PC-3 (cell line): Measurements from ENCODE around the gene TRIP12.

ENCODE experiments used
- EZH2 ChIP-seq: fragments of 300-600 bp; sonication (generic); IDR thresholded peaks from one replicate; pipeline ENCODE4 v1.6.1; 2017; ENCODE audit warnings: antibody characterized with exemption, mild to moderate bottlenecking, low read length; ENCODE audit not compliant: unreplicated experiment
- EZH2phosphoT487 ChIP-seq: fragments of 300-600 bp; sonication (generic); IDR thresholded peaks from 2 replicates; pipeline ENCODE4 v1.6.1; 2018; ENCODE audit warnings: mild to moderate bottlenecking, antibody characterized with exemption, low read length, borderline replicate concordance
- TF ChIP-seq, protein P1 (sequence below): fragments of 300-600 bp; sonication (generic); conservative IDR thresholded peaks from 2 replicates; pipeline ENCODE4 v1.5.1; 2017; ENCODE audit warnings: antibody characterized with exemption, low read depth, mild to moderate bottlenecking, low read length

- no peak for TF ChIP-seq EZH2
- TF ChIP-seq EZH2phosphoT487: no peak
- TF ChIP-seq, protein P1, sequence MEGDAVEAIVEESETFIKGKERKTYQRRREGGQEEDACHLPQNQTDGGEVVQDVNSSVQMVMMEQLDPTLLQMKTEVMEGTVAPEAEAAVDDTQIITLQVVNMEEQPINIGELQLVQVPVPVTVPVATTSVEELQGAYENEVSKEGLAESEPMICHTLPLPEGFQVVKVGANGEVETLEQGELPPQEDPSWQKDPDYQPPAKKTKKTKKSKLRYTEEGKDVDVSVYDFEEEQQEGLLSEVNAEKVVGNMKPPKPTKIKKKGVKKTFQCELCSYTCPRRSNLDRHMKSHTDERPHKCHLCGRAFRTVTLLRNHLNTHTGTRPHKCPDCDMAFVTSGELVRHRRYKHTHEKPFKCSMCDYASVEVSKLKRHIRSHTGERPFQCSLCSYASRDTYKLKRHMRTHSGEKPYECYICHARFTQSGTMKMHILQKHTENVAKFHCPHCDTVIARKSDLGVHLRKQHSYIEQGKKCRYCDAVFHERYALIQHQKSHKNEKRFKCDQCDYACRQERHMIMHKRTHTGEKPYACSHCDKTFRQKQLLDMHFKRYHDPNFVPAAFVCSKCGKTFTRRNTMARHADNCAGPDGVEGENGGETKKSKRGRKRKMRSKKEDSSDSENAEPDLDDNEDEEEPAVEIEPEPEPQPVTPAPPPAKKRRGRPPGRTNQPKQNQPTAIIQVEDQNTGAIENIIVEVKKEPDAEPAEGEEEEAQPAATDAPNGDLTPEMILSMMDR: no peak
Measured at GRCh38 chr2:229860334-229860733, 61.5 kb downstream of the TRIP12 start.
